ENCODE results near the gene ITPK1. TPM values are rescaled to one million over a fixed set of nuclear protein-coding genes. Genes with fewer than 3 reads are reported as not detected.
A peak's percentile ranks its signal among the peaks of the same experiment; 100 is the strongest.
"Not testable (repeated sequence)": the region's sequence is repeated elsewhere in the genome, so short reads cannot be mapped to it uniquely, and the experiment has no call there.

The ITPK1 gene
- total RNA-seq, 1 experiment from 2014 or later, result 88.6 TPM

GRCh38 chr14:93160353-93160801 is 44.7 kb upstream of the ITPK1 start:
- no TSS peak for BruUV-seq (replicated peaks)
- H4K20me1 ChIP-seq (ENCODE audit: insufficient read depth), result no peaks in the 10 kb centered on the region
- no peak overlapping the region for H3K27ac ChIP-seq
- H3K9me3 ChIP-seq (ENCODE audit: insufficient read depth, low read depth), result no peaks in the 10 kb centered on the region
- peaks cover 2% of the 10 kb centered on the region; the same call in 1 of the 2 replicates for H3K4me1 ChIP-seq (replicated peaks; ENCODE audit: insufficient read depth)
- 0 out of 2 replicates have a peak, but pooled peaks cover 3% of the 10 kb centered on the region for H3F3A ChIP-seq (ENCODE audit: insufficient read depth, low read depth)
- POLR2A ChIA-PET (ENCODE audit: unreplicated experiment), result no interaction called here
- H3K4me2 ChIP-seq, result no peak overlapping the region
- CTCF ChIA-PET, result interaction anchor here (0.7 kb wide), 1 partner anchor 12 kb away, joined by 5 read pairs; no protein-coding TSS in a partner anchor
- H2AFZ ChIP-seq, result no peak overlapping the region
- H3K27me3 ChIP-seq (ENCODE audit: insufficient read depth, low read depth), result no peaks in the 10 kb centered on the region
- H3K4me3 ChIP-seq, result no peak overlapping the region
- TF ChIP-seq, protein P1, sequence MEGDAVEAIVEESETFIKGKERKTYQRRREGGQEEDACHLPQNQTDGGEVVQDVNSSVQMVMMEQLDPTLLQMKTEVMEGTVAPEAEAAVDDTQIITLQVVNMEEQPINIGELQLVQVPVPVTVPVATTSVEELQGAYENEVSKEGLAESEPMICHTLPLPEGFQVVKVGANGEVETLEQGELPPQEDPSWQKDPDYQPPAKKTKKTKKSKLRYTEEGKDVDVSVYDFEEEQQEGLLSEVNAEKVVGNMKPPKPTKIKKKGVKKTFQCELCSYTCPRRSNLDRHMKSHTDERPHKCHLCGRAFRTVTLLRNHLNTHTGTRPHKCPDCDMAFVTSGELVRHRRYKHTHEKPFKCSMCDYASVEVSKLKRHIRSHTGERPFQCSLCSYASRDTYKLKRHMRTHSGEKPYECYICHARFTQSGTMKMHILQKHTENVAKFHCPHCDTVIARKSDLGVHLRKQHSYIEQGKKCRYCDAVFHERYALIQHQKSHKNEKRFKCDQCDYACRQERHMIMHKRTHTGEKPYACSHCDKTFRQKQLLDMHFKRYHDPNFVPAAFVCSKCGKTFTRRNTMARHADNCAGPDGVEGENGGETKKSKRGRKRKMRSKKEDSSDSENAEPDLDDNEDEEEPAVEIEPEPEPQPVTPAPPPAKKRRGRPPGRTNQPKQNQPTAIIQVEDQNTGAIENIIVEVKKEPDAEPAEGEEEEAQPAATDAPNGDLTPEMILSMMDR (conservative IDR thresholded peaks at IDR 0.05), result peak; percentile 52
- TF ChIP-seq EZH2 (IDR thresholded peaks at IDR 0.05; ENCODE audit: low read depth), result no peak
- intact Hi-C loops (cut with micrococcal nuclease; ENCODE audit: unreplicated experiment), result no loop called here
- H3K9me2 ChIP-seq (ENCODE audit: insufficient read depth), result no peaks in the 10 kb centered on the region
- DNase-seq, result no peak
- H3K79me2 ChIP-seq (ENCODE audit: low read depth), result no peaks in the 10 kb centered on the region
- no peaks in the 10 kb centered on the region for H3K36me3 ChIP-seq (ENCODE audit: low read depth)

GRCh38 chr14:93159625-93160352 is 44.1 kb upstream of the ITPK1 start:
- intact Hi-C loops (cut with micrococcal nuclease; ENCODE audit: unreplicated experiment); H3K4me2 ChIP-seq; H3K4me1 ChIP-seq (replicated peaks; ENCODE audit: insufficient read depth); H3K27me3 ChIP-seq (ENCODE audit: insufficient read depth, low read depth); DNase-seq; H3K36me3 ChIP-seq (ENCODE audit: low read depth); H3K4me3 ChIP-seq; H3F3A ChIP-seq (ENCODE audit: insufficient read depth, low read depth); H3K27ac ChIP-seq; H3K9me2 ChIP-seq (ENCODE audit: insufficient read depth); H2AFZ ChIP-seq; H4K20me1 ChIP-seq (ENCODE audit: insufficient read depth); POLR2A ChIA-PET (ENCODE audit: unreplicated experiment); H3K9me3 ChIP-seq (ENCODE audit: insufficient read depth, low read depth); BruUV-seq (replicated peaks); H3K79me2 ChIP-seq (ENCODE audit: low read depth): not testable (repeated sequence)
- CTCF ChIA-PET, result interaction anchor here (0.7 to 0.8 kb wide), 4 partner anchors 12 to 783 kb away, joined by 5 to 12 read pairs (median 5); no protein-coding TSS in a partner anchor

- intact Hi-C loops (cut with micrococcal nuclease; ENCODE audit: unreplicated experiment); BruUV-seq (replicated peaks); POLR2A ChIA-PET (ENCODE audit: unreplicated experiment): not testable (repeated sequence)
Measured at GRCh38 chr14:93158349-93158748, 42.6 kb upstream of the ITPK1 start.

DNA sequence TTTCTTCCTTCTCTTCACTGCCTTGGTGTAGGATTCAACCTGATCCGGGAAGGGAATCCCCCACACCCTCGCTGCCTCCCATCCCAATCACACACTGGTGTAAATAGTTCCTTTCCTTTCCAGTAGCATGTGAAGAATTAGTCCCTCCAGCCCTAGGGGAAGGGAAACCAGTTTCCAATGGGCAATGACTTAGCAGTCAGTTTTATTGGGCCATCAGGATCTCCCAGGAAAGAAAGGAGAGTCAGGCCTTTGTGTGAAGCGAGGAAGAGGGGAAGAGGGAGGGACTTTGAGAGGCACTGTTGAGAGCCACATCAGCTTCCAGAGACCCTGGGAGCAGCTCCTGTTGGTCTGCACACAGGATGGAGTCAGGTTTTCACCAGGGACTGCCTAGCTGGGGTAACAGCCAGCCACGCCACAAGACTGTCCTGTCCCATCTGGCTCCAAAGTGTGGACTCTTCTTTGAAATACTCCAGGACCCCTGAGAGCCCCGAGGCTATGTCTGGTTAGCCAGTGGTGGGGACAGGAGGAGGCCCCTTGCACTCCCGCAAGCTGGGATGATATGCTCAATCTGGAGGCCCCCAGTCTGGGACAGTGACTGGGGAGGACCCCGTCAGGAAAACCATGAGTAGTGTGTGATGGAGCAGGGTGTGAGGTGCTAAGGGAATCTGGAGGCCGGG is 41.1 kb upstream of the ITPK1 start:
- Histone ChIP-seq H3K79me2 (ENCODE audit: low read depth) (no peaks in the 10 kb centered on the region), H3F3A (ENCODE audit: insufficient read depth, low read depth) (no peaks in the 10 kb centered on the region), H3K4me3 (no peak overlapping the region), H3K9me2 (ENCODE audit: insufficient read depth) (no peaks in the 10 kb centered on the region), H3K4me2 (no peak overlapping the region), H4K20me1 (ENCODE audit: insufficient read depth) (no peaks in the 10 kb centered on the region), H3K27me3 (ENCODE audit: insufficient read depth, low read depth) (no peaks in the 10 kb centered on the region), H3K4me1 (replicated peaks; ENCODE audit: insufficient read depth) (peaks cover 7% of the 10 kb centered on the region; the same call in 1 of the 2 replicates), H3K9me3 (ENCODE audit: insufficient read depth, low read depth) (no peaks in the 10 kb centered on the region), H3K27ac (no peak overlapping the region), H3K36me3 (ENCODE audit: low read depth) (no peaks in the 10 kb centered on the region), H2AFZ (no peak overlapping the region)
- intact Hi-C loops (cut with micrococcal nuclease; ENCODE audit: unreplicated experiment), result no loop called here
- POLR2A ChIA-PET (ENCODE audit: unreplicated experiment), result no interaction called here
- BruUV-seq (replicated peaks), result no TSS peak
- no peak for DNase-seq
- CTCF ChIA-PET, result interaction anchor here (0.7 kb wide), 1 partner anchor 511 kb away, joined by 6 read pairs; no protein-coding TSS in a partner anchor
- no peak for TF ChIP-seq EZH2 (IDR thresholded peaks at IDR 0.05; ENCODE audit: low read depth)
- TF ChIP-seq, protein P1 (conservative IDR thresholded peaks at IDR 0.05), result no peak

More at GRCh38 chr14:93158349-93158748, 42.6 kb upstream of the ITPK1 start:
- H3K27ac ChIP-seq; H3K79me2 ChIP-seq (ENCODE audit: low read depth); H4K20me1 ChIP-seq (ENCODE audit: insufficient read depth); CTCF ChIA-PET; H3K4me3 ChIP-seq; DNase-seq; H3K4me1 ChIP-seq (replicated peaks; ENCODE audit: insufficient read depth); H3K4me2 ChIP-seq; H3K36me3 ChIP-seq (ENCODE audit: low read depth); H3K27me3 ChIP-seq (ENCODE audit: insufficient read depth, low read depth); H3K9me3 ChIP-seq (ENCODE audit: insufficient read depth, low read depth); H3F3A ChIP-seq (ENCODE audit: insufficient read depth, low read depth); H3K9me2 ChIP-seq (ENCODE audit: insufficient read depth); H2AFZ ChIP-seq: not testable (repeated sequence)
